ENCODE data around the gene PAM.

- TF ChIP-seq CTCF (IDR thresholded peaks at IDR 0.05; ENCODE audit: extremely low read depth in 1 of 2, insufficient read depth in 1 of 2, low read depth in 1 of 2, low read length in 2 of 2): no peak
- TF ChIP-seq EZH2 (IDR thresholded peaks at IDR 0.05; ENCODE audit: borderline replicate concordance, low read depth, low read length, severe bottlenecking): no peak
These were observed 41.8 kb upstream of the PAM start for GRCh38 chr5:102713278-102713677.
